NCI-H2196 treated with DMSO at 0.1 percent for 48 hours (cell line): ENCODE results near the gene STAT5B.
"Not testable (repeated sequence)": the region's sequence is repeated elsewhere in the genome, so short reads cannot be mapped to it uniquely, and the experiment has no call there.

ENCODE experiments used
- DNase-seq: peaks from one replicate; lab custom pipeline; 2025; ENCODE audit not compliant: unreplicated experiment; lab: John Stamatoyannopoulos, UW

STAT5B gene

DNA sequence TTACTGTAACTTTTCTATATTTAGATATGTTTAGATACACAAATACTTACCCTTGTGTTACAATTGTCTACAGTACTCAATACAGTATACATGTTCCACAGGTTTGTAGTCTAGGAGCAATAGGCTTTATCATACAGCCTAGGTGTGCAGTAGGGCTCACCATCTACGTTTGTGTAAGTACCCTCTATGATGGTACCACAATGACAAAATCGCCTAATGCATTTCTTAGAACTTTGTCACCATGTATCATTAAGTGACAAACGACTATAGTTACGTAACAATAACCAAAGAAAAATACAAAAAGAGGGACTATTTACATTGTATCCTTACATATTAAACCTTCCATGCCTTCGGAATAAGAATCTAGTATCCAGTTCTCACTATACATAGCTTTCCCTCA is 8.0 kb downstream of the STAT5B start:
- no peak for DNase-seq

GRCh38 chr17:42266918-42267766 is 9.0 kb downstream of the STAT5B start:
- no peak for DNase-seq

GRCh38 chr17:42266462-42266861 is 9.7 kb downstream of the STAT5B start:
- no peak for DNase-seq

DNA sequence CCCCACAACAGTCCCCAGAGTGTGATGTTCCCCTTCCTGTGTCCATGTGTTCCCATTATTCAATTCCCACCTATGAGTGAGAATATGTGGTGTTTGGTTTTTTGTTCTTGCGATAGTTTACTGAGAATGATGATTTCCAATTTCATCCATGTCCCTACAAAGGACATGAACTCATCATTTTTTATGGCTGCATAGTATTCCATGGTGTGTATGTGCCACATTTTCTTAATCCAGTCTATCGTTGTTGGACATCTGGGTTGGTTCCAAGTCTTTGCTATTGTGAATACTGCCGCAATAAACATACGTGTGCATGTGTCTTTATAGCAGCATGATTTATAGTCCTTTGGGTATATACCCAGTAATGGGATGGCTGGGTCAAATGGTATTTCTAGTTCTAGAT is 11.8 kb downstream of the STAT5B start:
- not testable (repeated sequence) for DNase-seq

GRCh38 chr17:42260318-42260717 is 15.9 kb downstream of the STAT5B start:
- no peak for DNase-seq

DNA sequence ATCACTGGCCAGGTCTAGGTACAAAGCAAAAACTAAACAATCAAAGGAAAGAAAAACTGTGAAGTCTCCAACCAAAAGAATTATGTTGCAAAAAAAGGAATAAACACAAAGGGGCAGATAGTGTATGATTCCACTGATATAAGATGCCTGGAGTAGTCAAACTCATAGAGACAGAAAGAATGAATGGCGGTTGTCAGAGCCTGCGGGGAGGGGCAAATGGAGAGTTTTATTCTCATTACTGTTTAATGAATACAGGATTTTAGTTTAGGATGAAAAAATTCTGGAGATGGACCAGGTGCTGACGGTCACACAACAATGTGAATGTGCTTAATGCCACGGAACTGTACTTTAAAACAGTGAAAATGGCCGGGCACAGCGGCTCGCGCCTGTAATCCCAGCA is 20.7 kb downstream of the STAT5B start:
- DNase-seq, result no peak

DNA sequence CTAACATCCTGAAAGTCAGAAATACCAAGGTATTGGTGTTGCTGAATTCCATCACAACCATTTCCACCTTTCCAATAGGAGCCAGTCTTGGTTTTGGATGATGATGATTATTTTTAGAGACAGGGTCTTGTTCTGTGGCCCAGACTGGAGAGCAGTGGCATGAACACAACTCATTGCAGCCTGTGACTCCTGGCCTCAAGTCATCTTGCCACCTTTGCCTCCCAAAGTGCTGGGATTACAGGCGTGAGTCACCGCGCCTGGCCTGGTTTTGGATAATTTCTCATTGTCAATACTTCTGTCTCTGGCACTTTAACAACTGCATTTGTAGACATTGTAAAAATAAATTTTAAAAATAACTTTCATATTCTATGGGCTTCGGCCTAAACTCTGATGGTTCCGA is 22.6 kb downstream of the STAT5B start:
- DNase-seq, result no peak

DNA sequence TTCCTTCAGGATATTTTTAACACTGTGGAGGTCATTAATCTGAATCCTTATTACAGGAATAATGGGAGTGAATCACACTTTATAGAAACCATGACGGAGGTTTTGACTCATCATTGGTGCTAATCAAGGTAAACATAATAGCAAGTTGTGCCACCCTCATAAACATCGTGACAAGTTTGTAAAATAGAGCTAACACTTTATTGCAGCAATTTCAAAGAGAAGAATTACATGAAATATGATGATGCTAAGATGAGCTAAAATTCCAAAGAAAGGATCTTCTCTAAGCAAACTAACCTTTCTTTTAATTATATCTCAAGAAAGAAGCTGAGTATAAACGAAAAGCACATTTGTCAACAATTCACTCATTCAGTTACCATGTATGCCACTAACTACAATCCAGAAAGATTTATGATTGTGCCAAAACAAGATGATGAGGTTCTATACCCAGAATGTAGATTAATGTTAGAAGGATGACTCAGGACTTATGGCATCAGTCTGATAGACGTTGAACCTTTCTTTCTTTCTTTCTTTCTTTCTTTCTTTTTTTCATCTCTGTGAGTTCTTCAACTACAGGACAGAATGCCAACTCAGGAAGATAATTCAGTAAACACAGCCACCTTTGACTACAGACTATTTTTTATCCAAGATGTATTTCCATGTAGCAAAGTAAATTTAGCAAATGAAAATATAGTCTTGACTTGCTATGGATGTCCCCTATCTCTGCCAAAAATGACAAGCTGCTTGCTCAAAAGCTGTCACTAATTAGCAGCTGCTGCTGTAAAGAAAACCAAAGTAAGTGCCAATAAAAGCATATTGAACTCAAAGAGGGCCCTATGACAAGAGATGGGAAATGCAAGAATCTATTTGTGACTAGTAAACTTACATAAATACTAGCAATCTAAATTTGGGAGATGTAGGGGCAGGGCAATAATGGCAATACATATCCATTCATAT is 23.3 kb downstream of the STAT5B start:
- no peak for DNase-seq

- DNase-seq, result no peak
Observed at GRCh38 chr17:42251115-42251514, 25.1 kb downstream of the STAT5B start.

- no peak for DNase-seq
Observed at GRCh38 chr17:42249681-42250446, 26.3 kb downstream of the STAT5B start.

GRCh38 chr17:42248351-42249179 is 27.6 kb downstream of the STAT5B start:
- peak; percentile 67 for DNase-seq

- no peak for DNase-seq
Observed at GRCh38 chr17:42247734-42248133, 28.5 kb downstream of the STAT5B start.

GRCh38 chr17:42246515-42246914 is 29.7 kb downstream of the STAT5B start:
- no peak for DNase-seq

- DNase-seq, result not testable (repeated sequence)
Observed at GRCh38 chr17:42245183-42245582, 31.0 kb downstream of the STAT5B start.

- not testable (repeated sequence) for DNase-seq
Observed at GRCh38 chr17:42244116-42244515, 32.1 kb downstream of the STAT5B start.

GRCh38 chr17:42243493-42243982 is 32.7 kb downstream of the STAT5B start:
- no peak for DNase-seq

DNA sequence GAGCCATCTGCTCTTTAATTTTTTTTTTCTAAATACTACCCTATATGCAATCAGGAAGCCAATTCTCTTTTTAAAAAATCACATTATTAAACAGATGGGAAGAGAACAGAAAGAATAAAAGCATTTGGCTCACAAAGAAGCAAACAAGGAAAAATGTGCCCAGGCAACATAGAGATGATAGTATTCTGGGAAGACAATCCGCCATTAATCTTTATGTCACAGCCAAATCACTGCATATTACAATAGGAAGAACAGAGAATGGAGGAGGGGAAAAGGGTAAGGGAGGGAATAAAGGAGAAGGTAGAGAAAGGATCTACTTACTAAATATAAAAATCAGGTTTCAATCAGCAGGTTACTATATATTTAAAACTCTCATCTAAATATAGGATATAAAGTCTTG is 34.3 kb downstream of the STAT5B start:
- DNase-seq, result no peak

DNA sequence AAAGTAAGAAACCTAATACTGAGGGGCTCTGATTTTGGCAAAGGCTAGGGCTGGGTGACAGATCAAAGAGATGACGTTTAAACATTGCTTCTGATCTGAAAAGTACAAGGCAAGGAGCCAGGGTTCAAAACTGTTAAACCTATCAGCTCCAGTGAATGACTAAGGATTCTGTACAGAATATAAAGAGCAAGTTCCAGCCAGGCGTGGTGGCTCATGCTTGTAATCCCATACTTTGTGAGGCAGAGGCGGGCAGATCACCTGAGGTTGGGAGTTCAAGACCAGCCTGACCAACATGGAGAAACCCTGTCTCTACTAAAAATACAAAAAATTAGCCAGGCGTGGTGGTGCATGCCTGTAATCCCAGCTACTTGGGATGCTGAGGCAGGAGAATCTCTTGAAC is 35.3 kb downstream of the STAT5B start:
- not testable (repeated sequence) for DNase-seq

DNA sequence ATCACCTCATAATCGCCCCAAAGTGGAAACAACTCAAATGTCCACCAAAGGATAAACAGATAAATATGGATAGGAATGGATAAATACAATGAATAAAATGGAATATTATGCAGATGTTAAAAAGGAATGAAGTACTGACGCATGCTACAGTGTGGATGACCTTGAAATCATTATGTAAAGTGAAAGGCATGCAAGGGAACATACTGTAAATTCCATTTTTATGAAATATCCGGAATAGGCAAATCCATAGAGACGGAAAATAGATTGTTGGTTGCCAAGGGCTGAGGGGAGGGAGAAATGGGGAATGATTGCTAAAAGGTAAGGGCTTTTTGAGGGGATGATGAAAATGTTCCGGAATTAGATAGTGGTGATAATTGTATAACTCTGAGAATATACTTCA is 36.0 kb downstream of the STAT5B start:
- DNase-seq, result no peak

DNA sequence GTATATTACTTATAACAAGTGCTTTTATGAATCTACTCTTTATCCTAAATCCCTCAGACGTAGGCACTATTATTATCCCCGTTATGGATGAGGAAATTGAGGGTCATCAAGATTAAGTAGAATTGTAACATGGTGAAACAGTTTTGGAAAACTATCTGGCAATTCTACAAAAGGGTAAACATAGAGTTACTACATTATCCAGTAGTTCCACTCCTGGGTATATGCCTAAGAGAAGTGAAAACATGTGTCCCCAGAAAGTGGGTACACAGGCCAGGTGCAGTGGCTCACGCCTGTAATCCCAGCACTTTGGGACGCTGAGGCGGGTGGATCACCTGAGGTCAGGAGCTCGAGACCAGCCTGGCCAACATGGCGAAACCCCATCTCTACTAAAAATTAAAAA is 36.6 kb downstream of the STAT5B start:
- DNase-seq, result not testable (repeated sequence)
